DND-41 (cell line): Measurements from ENCODE around the gene MECR.

Experiments used
- ATAC-seq: fragments of 200-7000 bp; cut with Tn5 transposase; 3 replicates; pipeline ENCODE4 v1.9.1; 2021; ENCODE audit warnings: low read depth; ENCODE audit not compliant: insufficient read depth
- DNase-seq: peaks from one replicate; pipeline ENCODE4 v3.0.0-alpha.2; 2020
- H2AFZ ChIP-seq: 2 replicates; pipeline ENCODE4 v1.6.0; 2012; ENCODE audit warnings: low read depth, low read length
- H3K27ac ChIP-seq: 2 replicates; pipeline ENCODE4 v1.5.1; 2012; ENCODE audit warnings: low read length, inconsistent platforms
- H3K27me3 ChIP-seq: fragments of 200-600 bp; sonication (generic); 2 replicates; pipeline ENCODE4 v1.6.0; 2012; ENCODE audit warnings: low read length, mild to moderate bottlenecking, inconsistent platforms; ENCODE audit not compliant: insufficient read depth, poor library complexity
- H3K36me3 ChIP-seq: 2 replicates; pipeline ENCODE4 v1.5.1; 2012; ENCODE audit warnings: low read length, inconsistent platforms; ENCODE audit not compliant: insufficient read depth
- H3K4me1 ChIP-seq: 2 replicates; pipeline ENCODE4 v1.5.1; 2012; ENCODE audit warnings: mild to moderate bottlenecking, low read length; ENCODE audit not compliant: insufficient read depth
- H3K4me2 ChIP-seq: 2 replicates; pipeline ENCODE4 v1.6.0; 2012; ENCODE audit warnings: mild to moderate bottlenecking, moderate library complexity, low read length, inconsistent platforms; ENCODE audit not compliant: insufficient read depth
- H3K4me3 ChIP-seq, 2 experiments: fragments of 200-600 bp in 1 of 2; shearing (Covaris generic) in 1 of 2; 2 replicates each; pipeline ENCODE4 v1.5.1; 2012 to 2016; ENCODE audit warnings: inconsistent platforms in 2 of 2, low read length in 2 of 2, mild to moderate bottlenecking in 2 of 2, low read depth in 1 of 2, moderate library complexity in 1 of 2
- H3K79me2 ChIP-seq: 2 replicates; pipeline ENCODE4 v1.6.0; 2012; ENCODE audit warnings: low read length, inconsistent platforms; ENCODE audit not compliant: insufficient read depth
- H3K9ac ChIP-seq: 2 replicates; pipeline ENCODE4 v1.6.0; 2012; ENCODE audit warnings: low read depth, mild to moderate bottlenecking, inconsistent platforms, low read length, moderate library complexity
- H3K9me3 ChIP-seq: 2 replicates; pipeline ENCODE4 v1.5.1; 2012; ENCODE audit warnings: low read length, moderate library complexity, mild to moderate bottlenecking, inconsistent platforms; ENCODE audit not compliant: insufficient read depth, severe bottlenecking
- H4K20me1 ChIP-seq: 2 replicates; pipeline ENCODE4 v1.6.0; 2012; ENCODE audit warnings: low read length; ENCODE audit not compliant: insufficient read depth
- EZH2 ChIP-seq: IDR thresholded peaks from 3 replicates; pipeline ENCODE4 v1.6.1; 2012; ENCODE audit warnings: borderline replicate concordance, low read depth, mild to moderate bottlenecking, moderate library complexity, low read length, inconsistent platforms; ENCODE audit not compliant: severe bottlenecking
- TF ChIP-seq, protein P1 (sequence below): IDR thresholded peaks from 2 replicates; pipeline ENCODE4 v1.5.1; 2012; ENCODE audit warnings: borderline replicate concordance, low read length, moderate library complexity, mild to moderate bottlenecking; ENCODE audit not compliant: poor library complexity, severe bottlenecking; ENCODE audit errors: extremely low read depth

Gene MECR

DNA sequence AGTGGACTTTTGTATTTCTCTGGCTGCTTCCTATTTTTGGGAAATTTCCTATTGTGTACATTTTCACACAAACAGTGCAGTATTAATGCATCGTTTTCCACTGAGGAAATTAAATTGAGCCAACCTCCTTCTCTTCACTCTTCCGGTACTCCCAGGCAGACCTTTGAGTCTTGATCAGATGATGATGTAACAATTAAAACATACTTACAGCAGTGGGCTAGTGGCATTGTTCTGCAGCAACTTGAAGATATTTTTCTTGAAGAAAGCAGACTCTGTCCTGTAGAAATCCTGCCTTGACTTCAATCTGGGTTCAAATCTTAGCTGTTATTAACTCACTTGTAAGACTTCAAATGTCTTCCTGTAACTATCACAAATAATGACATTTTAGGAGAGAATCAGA, 88.0 kb downstream of the MECR start:
- H3K36me3 ChIP-seq, result peaks cover 27% of the 10 kb centered on the region
- ATAC-seq (no peak), DNase-seq (no peak)
- H4K20me1 ChIP-seq, result peaks cover 6% of the 10 kb centered on the region; the same call in 1 of the 2 replicates
- no peaks in the 10 kb centered on the region for H3K79me2 ChIP-seq
- H3K27ac ChIP-seq, result no peak overlapping the region
- no peak overlapping the region for H3K9ac ChIP-seq
- H3K4me3 ChIP-seq, result no peak overlapping the region
- H3K9me3 ChIP-seq, result no peaks in the 10 kb centered on the region
- H3K4me2 ChIP-seq, result no peak overlapping the region
- no peaks in the 10 kb centered on the region for H3K4me1 ChIP-seq
- no peaks in the 10 kb centered on the region for H3K27me3 ChIP-seq
- TF ChIP-seq, protein P1, sequence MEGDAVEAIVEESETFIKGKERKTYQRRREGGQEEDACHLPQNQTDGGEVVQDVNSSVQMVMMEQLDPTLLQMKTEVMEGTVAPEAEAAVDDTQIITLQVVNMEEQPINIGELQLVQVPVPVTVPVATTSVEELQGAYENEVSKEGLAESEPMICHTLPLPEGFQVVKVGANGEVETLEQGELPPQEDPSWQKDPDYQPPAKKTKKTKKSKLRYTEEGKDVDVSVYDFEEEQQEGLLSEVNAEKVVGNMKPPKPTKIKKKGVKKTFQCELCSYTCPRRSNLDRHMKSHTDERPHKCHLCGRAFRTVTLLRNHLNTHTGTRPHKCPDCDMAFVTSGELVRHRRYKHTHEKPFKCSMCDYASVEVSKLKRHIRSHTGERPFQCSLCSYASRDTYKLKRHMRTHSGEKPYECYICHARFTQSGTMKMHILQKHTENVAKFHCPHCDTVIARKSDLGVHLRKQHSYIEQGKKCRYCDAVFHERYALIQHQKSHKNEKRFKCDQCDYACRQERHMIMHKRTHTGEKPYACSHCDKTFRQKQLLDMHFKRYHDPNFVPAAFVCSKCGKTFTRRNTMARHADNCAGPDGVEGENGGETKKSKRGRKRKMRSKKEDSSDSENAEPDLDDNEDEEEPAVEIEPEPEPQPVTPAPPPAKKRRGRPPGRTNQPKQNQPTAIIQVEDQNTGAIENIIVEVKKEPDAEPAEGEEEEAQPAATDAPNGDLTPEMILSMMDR, result no peak
- no peak for TF ChIP-seq EZH2
- H2AFZ ChIP-seq, result no peak overlapping the region
